Vagina (tissue), 2 donors: ENCODE measurements around the gene CELF4.

Source experiments
- CTCF ChIP-seq, 3 experiments: fragments of 450-650 bp in 2 of 3; fragments of 200-600 bp in 1 of 3; sonication (generic) in 1 of 3; IDR thresholded peaks; one replicate each; pipeline ENCODE4 v1.5.1; 2017 to 2019; ENCODE audit warnings: antibody characterized with exemption in 3 of 3, mild to moderate bottlenecking in 2 of 3, moderate library complexity in 2 of 3
- POLR2A ChIP-seq, 2 donors: fragments of 450-650 bp; IDR thresholded peaks; one replicate each; pipeline ENCODE4 v1.6.1; 2017; ENCODE audit warnings: antibody characterized with exemption in 2 of 2, mild to moderate bottlenecking in 2 of 2, moderate library complexity in 2 of 2

- TF ChIP-seq CTCF (IDR thresholded peaks at IDR 0.05) (no peak), POLR2A (IDR thresholded peaks at IDR 0.05) (no peak)
Measured at GRCh38 chr18:37445368-37445767, 120.2 kb downstream of the CELF4 start.
